ENCODE measurements around the gene TOMM34. TPM values are rescaled to one million over a fixed set of nuclear protein-coding genes. Genes with fewer than 3 reads are reported as not detected.

TOMM34 gene
- polyA plus RNA-seq, 1 donor (not counting 4 experiments of a cell fraction or from before 2014, with no cell fraction given): 32.9 TPM

DNA sequence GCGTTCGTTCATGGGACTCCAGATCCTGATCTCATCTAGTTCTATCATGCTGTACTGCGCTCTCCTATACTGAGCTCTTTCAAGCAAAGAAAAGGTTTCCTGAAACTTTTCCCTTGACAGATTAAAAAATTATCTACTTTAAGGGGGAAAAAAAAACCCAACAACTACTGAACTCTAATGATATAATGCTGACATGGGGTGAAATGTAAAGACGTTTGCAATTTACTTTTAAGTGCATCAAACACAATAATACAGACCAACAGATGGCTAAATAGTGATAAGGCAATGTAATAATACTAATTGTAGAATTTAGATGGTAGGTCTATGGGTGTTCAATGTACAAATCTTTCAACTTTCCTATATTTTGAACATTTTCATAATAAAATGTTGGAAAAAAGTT lies 16.4 kb downstream of the TOMM34 start:
- no peak for DNase-seq (ENCODE audit: low read depth, low spot score)
- dilution Hi-C loops (cut with MboI; ENCODE audit: extremely low pct_ligation_motif_present, low sequenced_read_pairs): no loop called here
- Histone ChIP-seq H3K4me2 (ENCODE audit: control insufficient read depth, extremely low read depth, insufficient read depth, low read depth, low read length) (no peak overlapping the region), H3K9me1 (ENCODE audit: control insufficient read depth, extremely low read depth, insufficient read depth, low read length) (peaks cover 2% of the 10 kb centered on the region), H3K4me3 (ENCODE audit: control insufficient read depth in 2 of 3, extremely low read depth in 1 of 3, insufficient read depth in 2 of 3, low read depth in 1 of 3, low read length in 3 of 3) (no peak overlapping the region), H3K9me3 (ENCODE audit: control insufficient read depth, low read depth, low read length) (no peaks in the 10 kb centered on the region), H2AFZ (ENCODE audit: control insufficient read depth, low read length) (no peak overlapping the region), H3K27me3 (ENCODE audit: control insufficient read depth, extremely low read depth, insufficient read depth, low read length) (no peaks in the 10 kb centered on the region), H4K20me1 (ENCODE audit: control insufficient read depth, extremely low read depth, insufficient read depth, low read length) (no peaks in the 10 kb centered on the region), H3K79me2 (ENCODE audit: control insufficient read depth, insufficient read depth, low read length) (no peaks in the 10 kb centered on the region), H3K27ac (ENCODE audit: control insufficient read depth, insufficient read depth, low read length) (no peak overlapping the region), H3K9ac (ENCODE audit: control insufficient read depth, extremely low read depth, insufficient read depth, low read length) (no peak overlapping the region), H3K4me1 (ENCODE audit: control insufficient read depth, extremely low read depth, insufficient read depth, low read length) (no peaks in the 10 kb centered on the region), H3K36me3 (ENCODE audit: control insufficient read depth in 2 of 2, extremely low read depth in 1 of 2, insufficient read depth in 2 of 2, low read length in 2 of 2) (peaks cover 35 to 51% of the 10 kb centered on the region in 2 experiments)
- FAIRE-seq: no peak
- no peak for TF ChIP-seq EZH2 (IDR thresholded peaks at IDR 0.05; ENCODE audit: low read length)
- TF ChIP-seq, protein P1, sequence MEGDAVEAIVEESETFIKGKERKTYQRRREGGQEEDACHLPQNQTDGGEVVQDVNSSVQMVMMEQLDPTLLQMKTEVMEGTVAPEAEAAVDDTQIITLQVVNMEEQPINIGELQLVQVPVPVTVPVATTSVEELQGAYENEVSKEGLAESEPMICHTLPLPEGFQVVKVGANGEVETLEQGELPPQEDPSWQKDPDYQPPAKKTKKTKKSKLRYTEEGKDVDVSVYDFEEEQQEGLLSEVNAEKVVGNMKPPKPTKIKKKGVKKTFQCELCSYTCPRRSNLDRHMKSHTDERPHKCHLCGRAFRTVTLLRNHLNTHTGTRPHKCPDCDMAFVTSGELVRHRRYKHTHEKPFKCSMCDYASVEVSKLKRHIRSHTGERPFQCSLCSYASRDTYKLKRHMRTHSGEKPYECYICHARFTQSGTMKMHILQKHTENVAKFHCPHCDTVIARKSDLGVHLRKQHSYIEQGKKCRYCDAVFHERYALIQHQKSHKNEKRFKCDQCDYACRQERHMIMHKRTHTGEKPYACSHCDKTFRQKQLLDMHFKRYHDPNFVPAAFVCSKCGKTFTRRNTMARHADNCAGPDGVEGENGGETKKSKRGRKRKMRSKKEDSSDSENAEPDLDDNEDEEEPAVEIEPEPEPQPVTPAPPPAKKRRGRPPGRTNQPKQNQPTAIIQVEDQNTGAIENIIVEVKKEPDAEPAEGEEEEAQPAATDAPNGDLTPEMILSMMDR (optimal IDR thresholded peaks at IDR 0.05 in 1 of 3, IDR thresholded peaks at IDR 0.05 in 1 of 3, conservative IDR thresholded peaks at IDR 0.05 in 1 of 3; ENCODE audit: extremely low read depth in 1 of 3, insufficient read depth in 2 of 3, low read length in 3 of 3): no peak

DNA sequence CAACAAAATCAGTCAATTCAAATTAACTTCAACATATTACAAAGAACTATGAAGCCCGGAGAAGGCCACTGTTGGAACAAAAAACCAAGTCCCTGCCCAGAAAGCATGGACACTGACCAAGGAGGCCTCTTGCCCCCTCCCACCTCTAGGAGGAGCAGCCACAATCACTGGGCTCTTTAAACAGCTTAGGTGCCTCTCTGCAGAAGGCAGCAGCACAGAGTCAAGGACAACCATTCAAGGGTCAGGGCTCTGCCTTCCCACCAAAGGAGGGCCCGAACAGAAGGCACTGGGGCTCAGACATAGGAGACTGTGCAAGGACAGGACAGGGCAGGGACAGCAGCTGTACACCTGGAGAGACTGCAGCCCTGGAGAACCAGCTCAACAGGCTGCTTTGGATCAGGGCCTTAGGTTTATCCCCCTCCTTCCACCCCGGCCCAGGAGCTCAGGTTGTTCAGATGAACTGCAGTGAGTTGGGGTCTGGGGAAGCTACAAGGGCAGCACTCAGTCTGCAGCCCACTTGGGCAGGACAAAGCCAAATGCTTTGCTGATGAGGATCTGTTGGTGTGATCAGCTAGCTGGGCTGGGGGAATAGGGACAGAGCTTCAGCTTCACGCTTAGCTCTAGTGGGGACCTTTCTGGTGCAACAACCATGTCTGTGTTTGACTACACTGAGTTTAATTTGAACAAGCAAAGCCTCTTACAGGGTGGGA lies 17.8 kb downstream of the TOMM34 start:
- no peak for TF ChIP-seq EZH2 (IDR thresholded peaks at IDR 0.05; ENCODE audit: low read length)
- TF ChIP-seq, protein P1 (optimal IDR thresholded peaks at IDR 0.05 in 1 of 3, IDR thresholded peaks at IDR 0.05 in 1 of 3, conservative IDR thresholded peaks at IDR 0.05 in 1 of 3; ENCODE audit: extremely low read depth in 1 of 3, insufficient read depth in 2 of 3, low read length in 3 of 3): no peak
- Histone ChIP-seq H3K9me3 (ENCODE audit: control insufficient read depth, low read depth, low read length) (no peaks in the 10 kb centered on the region), H3K27ac (ENCODE audit: control insufficient read depth, insufficient read depth, low read length) (no peak overlapping the region), H3K4me3 (ENCODE audit: control insufficient read depth in 2 of 3, extremely low read depth in 1 of 3, insufficient read depth in 2 of 3, low read depth in 1 of 3, low read length in 3 of 3) (no peak overlapping the region), H3K9ac (ENCODE audit: control insufficient read depth, extremely low read depth, insufficient read depth, low read length) (no peak overlapping the region), H3K27me3 (ENCODE audit: control insufficient read depth, extremely low read depth, insufficient read depth, low read length) (no peaks in the 10 kb centered on the region), H3K9me1 (ENCODE audit: control insufficient read depth, extremely low read depth, insufficient read depth, low read length) (peaks cover 2% of the 10 kb centered on the region), H3K4me1 (ENCODE audit: control insufficient read depth, extremely low read depth, insufficient read depth, low read length) (no peaks in the 10 kb centered on the region), H4K20me1 (ENCODE audit: control insufficient read depth, extremely low read depth, insufficient read depth, low read length) (no peaks in the 10 kb centered on the region), H2AFZ (ENCODE audit: control insufficient read depth, low read length) (no peak overlapping the region), H3K36me3 (ENCODE audit: control insufficient read depth in 2 of 2, extremely low read depth in 1 of 2, insufficient read depth in 2 of 2, low read length in 2 of 2) (peaks cover 26 to 49% of the 10 kb centered on the region in 2 experiments), H3K79me2 (ENCODE audit: control insufficient read depth, insufficient read depth, low read length) (no peaks in the 10 kb centered on the region), H3K4me2 (ENCODE audit: control insufficient read depth, extremely low read depth, insufficient read depth, low read depth, low read length) (no peak overlapping the region)
- dilution Hi-C loops (cut with MboI; ENCODE audit: extremely low pct_ligation_motif_present, low sequenced_read_pairs): no loop called here
- DNase-seq (ENCODE audit: low read depth, low spot score) (no peak), FAIRE-seq (no peak)

Data from keratinocyte (primary cell).